Measurements from ENCODE around the gene TNS1.

Gene TNS1

DNA sequence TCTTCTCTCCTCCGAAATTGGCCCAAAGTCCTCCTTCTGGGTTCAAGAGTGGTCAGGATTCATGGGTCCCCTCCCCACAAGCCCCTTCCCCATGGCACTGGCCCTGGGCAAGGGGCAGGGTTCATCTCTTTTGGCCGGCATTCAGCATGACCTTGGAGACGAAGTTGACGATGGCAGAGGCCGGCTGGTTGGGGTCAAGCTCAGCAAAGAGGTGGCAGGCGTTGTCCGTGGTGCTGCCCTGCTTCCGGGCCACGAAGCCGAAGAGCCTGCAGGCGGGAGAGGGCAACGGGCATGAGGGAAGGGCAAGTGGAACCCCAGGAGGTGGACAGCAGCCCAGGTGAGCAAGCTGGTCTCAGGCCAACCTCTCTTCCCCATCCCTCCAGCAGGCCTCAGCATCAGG lies 198.5 kb downstream of the TNS1 start:
- TF ChIP-seq, protein P1, sequence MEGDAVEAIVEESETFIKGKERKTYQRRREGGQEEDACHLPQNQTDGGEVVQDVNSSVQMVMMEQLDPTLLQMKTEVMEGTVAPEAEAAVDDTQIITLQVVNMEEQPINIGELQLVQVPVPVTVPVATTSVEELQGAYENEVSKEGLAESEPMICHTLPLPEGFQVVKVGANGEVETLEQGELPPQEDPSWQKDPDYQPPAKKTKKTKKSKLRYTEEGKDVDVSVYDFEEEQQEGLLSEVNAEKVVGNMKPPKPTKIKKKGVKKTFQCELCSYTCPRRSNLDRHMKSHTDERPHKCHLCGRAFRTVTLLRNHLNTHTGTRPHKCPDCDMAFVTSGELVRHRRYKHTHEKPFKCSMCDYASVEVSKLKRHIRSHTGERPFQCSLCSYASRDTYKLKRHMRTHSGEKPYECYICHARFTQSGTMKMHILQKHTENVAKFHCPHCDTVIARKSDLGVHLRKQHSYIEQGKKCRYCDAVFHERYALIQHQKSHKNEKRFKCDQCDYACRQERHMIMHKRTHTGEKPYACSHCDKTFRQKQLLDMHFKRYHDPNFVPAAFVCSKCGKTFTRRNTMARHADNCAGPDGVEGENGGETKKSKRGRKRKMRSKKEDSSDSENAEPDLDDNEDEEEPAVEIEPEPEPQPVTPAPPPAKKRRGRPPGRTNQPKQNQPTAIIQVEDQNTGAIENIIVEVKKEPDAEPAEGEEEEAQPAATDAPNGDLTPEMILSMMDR (IDR thresholded peaks at IDR 0.05; ENCODE audit: insufficient read depth, low read depth, low read length, missing control alignments), result no peak
- no peak for DNase-seq (ENCODE audit: low read depth)
- H3K4me3 ChIP-seq (ENCODE audit: low read depth, low read length), result no peak overlapping the region

DNA sequence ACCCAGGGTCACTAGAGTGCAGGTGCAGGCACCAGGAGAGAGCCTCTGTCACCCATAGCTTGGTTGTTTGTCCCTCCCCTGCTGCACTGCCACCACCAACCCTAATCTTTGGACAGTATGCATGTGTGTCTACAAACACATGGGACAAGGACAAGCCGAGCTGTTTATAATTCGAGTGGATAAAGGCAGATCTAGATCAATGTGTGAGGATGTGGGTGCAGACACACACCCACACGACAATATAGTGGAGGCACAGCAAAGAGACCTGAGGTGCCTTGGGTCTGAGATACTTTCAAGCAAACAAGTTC lies 199.2 kb downstream of the TNS1 start:
- TF ChIP-seq, protein P1 (IDR thresholded peaks at IDR 0.05; ENCODE audit: insufficient read depth, low read depth, low read length, missing control alignments), result no peak
- no peak overlapping the region for H3K4me3 ChIP-seq (ENCODE audit: low read depth, low read length)
- DNase-seq (ENCODE audit: low read depth), result no peak

DNA sequence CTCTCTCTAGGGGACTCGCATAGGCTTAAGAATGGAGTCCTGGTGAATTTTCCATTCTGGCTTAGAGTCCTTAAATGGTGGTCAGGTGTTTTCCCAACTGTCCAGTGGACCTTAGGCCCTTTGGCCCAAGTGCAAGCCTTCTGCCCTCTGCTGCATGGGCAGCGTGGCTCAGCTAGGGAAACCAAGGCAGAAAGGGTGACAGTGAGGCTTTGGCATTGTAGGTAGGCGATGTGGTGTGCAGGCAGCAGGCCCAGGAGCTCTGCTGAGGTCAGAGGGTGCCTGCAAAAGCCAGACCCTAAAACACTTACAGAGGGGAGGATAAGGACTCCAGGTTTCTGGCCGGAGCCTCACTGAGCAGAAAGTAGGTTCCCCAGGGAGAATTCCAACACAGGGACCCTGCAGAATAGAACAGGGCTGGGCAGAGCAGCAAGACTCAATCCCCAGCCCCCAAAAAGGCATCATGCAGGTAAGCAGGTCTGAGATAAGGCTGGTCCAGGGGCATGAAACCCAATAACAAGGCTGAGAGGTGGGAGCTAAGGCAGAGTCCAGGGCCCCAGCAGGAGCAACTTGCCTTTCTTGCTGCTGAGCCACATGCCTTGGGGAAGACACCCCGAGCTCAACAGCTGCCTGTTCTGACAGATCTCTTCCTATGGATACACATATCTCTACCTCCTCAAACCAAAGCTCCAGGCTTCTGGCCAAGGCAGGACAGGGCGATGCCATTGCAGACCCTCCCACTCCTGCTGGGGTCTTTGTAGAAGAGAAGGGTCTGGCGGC lies 199.7 kb downstream of the TNS1 start:
- DNase-seq (ENCODE audit: low read depth), result no peak
- H3K4me3 ChIP-seq (ENCODE audit: low read depth, low read length), result no peak overlapping the region
- TF ChIP-seq, protein P1 (IDR thresholded peaks at IDR 0.05; ENCODE audit: insufficient read depth, low read depth, low read length, missing control alignments), result no peak

DNA sequence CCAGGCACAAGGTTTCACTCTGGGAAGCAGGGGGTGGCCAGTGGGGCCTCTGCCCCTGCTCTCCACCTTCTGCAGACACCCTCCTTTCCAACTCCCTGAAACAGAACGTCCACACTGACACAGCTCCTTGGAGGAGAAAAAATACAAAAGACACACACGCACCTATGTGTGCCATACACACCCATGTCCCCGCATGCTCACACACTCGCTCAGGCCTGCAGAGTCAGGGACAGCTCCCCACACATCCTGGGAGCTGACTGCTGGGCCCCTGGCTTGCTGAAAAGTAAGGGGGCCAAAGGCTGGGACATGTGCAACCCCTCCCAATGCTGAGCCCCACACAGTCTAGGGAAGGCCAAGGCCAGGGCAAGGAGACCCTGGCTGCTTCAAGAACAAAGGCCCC lies 200.5 kb downstream of the TNS1 start:
- H3K4me3 ChIP-seq (ENCODE audit: low read depth, low read length), result no peak overlapping the region
- TF ChIP-seq, protein P1 (IDR thresholded peaks at IDR 0.05; ENCODE audit: insufficient read depth, low read depth, low read length, missing control alignments), result no peak
- no peak for DNase-seq (ENCODE audit: low read depth)

DNA sequence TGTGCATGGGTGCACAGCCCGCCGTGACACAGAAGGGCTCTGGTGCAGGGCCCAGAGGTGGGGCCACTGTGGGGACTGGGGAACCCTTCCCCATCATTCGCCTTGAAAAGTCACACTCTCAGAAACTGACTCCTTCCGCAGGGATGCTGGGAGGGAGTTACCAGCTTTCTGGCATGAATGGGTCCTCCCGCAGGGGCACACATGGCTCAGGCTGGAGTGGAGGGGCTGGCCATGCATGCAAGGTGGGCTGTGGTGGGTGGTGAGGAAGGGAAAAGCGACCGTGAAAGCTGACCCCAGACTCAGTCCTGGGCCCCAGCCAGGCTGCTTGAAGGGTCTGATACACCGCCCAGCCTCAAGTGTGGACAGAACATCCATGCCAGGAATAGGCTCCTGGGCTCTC lies 201.1 kb downstream of the TNS1 start:
- TF ChIP-seq, protein P1 (IDR thresholded peaks at IDR 0.05; ENCODE audit: insufficient read depth, low read depth, low read length, missing control alignments), result no peak
- H3K4me3 ChIP-seq (ENCODE audit: low read depth, low read length), result no peak overlapping the region
- DNase-seq (ENCODE audit: low read depth), result no peak

DNA sequence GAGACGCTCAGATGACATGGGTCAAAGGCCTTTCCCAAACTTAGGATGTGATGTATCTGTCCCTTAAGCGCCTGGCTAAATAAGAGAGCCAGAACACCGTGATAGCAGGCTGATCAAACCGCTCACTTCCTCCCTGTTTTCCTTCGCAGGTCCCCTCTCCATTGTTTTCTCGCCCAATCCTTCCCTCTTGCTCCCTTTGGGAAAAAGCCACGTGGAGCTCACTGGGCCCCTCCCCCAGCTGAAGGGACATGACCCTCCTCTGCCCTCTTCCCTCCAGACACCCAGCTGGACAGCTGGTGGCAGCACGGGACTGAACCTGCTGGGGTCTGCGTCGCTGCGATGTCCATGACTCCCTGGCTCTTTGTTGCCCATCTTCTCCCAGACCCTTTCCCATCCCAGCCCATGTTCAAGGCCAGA lies 201.7 kb downstream of the TNS1 start:
- no peak overlapping the region for H3K4me3 ChIP-seq (ENCODE audit: low read depth, low read length)
- TF ChIP-seq, protein P1 (IDR thresholded peaks at IDR 0.05; ENCODE audit: insufficient read depth, low read depth, low read length, missing control alignments), result no peak
- DNase-seq (ENCODE audit: low read depth), result no peak

Measured in GM12865 (cell line).